Measurements from ENCODE around the gene PDZRN3.

PDZRN3 gene

DNA sequence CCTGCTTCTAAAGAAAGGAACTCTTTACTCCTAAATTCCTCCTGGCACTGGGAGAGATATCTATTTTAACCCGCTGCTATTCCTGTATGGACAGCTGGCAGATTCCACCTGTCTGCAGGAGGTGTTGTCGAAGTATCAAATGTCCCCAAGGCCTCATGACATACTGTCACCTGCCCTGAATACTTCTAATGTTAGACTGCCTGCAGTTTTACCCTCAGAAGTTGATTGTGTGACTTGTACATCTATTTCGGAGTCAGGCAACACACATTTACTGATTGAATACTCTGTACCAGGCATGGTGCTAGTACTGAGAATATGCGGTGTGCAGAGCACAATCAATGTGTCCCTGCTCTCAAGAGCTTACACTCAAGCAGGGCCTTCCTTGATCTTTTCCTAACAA is 38.6 kb downstream of the PDZRN3 start:
- H3K36me3 ChIP-seq, result peaks cover 9% of the 10 kb centered on the region
- TF ChIP-seq, protein P1, sequence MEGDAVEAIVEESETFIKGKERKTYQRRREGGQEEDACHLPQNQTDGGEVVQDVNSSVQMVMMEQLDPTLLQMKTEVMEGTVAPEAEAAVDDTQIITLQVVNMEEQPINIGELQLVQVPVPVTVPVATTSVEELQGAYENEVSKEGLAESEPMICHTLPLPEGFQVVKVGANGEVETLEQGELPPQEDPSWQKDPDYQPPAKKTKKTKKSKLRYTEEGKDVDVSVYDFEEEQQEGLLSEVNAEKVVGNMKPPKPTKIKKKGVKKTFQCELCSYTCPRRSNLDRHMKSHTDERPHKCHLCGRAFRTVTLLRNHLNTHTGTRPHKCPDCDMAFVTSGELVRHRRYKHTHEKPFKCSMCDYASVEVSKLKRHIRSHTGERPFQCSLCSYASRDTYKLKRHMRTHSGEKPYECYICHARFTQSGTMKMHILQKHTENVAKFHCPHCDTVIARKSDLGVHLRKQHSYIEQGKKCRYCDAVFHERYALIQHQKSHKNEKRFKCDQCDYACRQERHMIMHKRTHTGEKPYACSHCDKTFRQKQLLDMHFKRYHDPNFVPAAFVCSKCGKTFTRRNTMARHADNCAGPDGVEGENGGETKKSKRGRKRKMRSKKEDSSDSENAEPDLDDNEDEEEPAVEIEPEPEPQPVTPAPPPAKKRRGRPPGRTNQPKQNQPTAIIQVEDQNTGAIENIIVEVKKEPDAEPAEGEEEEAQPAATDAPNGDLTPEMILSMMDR (IDR thresholded peaks at IDR 0.05; ENCODE audit: low read depth, low read length), result no peak
- H3K27me3 ChIP-seq, result no peaks in the 10 kb centered on the region
- H3K4me3 ChIP-seq (ENCODE audit: low read depth, low read length), result no peak overlapping the region
- no peaks in the 10 kb centered on the region for H3K9me3 ChIP-seq
- no peak for DNase-seq
- H3K4me1 ChIP-seq, result no peaks in the 10 kb centered on the region

DNA sequence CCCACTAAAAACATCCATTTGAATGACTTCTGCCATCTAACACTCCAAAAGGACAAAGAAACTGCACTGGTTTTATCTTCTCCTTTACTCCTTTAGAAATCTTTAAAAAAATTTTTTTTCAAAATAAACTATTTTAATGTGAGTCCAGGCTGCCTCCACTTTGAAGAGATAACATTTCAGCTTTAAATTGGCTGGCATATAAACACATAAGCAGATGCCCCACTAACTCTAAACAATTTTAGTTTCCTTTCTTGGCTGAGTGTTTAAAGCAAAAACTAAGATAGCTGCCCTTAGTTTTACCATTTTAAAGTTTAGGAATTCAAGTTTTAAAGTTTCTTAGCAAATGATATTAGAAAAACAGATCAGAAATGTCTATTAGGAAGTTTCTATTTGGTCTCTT is 39.9 kb downstream of the PDZRN3 start:
- H3K4me3 ChIP-seq (ENCODE audit: low read depth, low read length), result no peak overlapping the region
- TF ChIP-seq, protein P1 (IDR thresholded peaks at IDR 0.05; ENCODE audit: low read depth, low read length), result no peak
- H3K36me3 ChIP-seq, result peaks cover 9% of the 10 kb centered on the region

DNA sequence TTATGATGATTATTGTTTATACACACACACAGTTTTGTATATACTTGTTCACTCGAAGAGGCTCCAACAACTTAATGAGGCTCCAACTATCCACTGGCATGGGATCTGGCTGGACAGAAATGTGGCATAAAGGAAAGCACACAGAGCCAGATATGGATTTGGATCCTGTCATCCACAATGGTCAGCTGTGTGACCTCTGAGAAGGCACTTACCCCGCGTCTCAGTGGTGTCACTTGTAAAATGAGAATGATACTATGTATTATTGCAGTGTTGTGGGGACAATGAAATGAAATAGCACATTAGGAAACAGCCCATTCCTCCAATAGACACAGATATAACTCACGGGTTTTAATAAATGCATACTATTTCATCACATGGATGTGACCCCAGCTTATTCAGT is 42.2 kb downstream of the PDZRN3 start:
- H3K27me3 ChIP-seq, result no peaks in the 10 kb centered on the region
- TF ChIP-seq, protein P1 (IDR thresholded peaks at IDR 0.05; ENCODE audit: low read depth, low read length), result no peak
- no peaks in the 10 kb centered on the region; the same call in 1 of the 2 replicates for H3K36me3 ChIP-seq
- H3K9me3 ChIP-seq, result no peaks in the 10 kb centered on the region
- DNase-seq, result no peak
- H3K4me3 ChIP-seq (ENCODE audit: low read depth, low read length), result no peak overlapping the region
- peaks cover 2% of the 10 kb centered on the region; the same call in 1 of the 2 replicates for H3K4me1 ChIP-seq

More for the DNA sequence above, 39.9 kb downstream of the PDZRN3 start:
- Histone ChIP-seq H3K27me3 (no peaks in the 10 kb centered on the region), H3K9me3 (no peaks in the 10 kb centered on the region), H3K4me1 (no peaks in the 10 kb centered on the region)
- DNase-seq, result no peak

DNA sequence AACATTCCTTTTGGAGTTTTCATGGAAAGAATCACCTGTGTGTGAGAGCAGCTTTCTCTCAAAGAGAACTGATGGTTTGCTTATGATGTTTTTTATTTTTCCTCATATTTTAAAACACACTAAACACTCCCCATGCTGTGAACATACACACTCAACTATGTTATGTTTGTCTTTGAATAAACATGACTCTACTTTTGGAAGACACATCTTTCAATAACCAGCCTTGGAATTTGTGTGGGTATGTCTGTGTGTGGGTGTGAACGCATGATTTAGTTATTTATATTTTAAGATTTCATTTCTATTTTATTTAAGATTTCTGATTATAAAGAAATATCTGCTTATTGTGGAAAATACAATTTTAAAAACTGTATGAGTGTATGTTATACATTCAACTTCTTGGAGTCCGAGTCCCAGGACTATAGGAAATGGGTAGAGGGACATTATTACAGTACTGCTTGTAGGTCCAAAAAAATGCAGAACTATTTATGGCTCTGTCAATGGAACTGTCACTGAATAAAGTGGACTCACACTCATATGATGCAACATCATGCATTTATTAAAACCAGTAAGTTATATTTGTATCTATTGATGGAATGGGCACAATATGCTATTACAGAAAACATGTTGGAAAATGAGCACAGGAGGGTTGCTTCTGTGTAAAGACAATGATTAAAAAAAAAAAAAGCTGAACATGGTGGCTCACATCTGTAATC is 43.5 kb downstream of the PDZRN3 start:
- H3K9me3 ChIP-seq, result no peaks in the 10 kb centered on the region
- peaks cover 7% of the 10 kb centered on the region for H3K4me1 ChIP-seq
- no peaks in the 10 kb centered on the region for H3K27me3 ChIP-seq
- DNase-seq, result no peak
- no peaks in the 10 kb centered on the region for H3K36me3 ChIP-seq
- no peak overlapping the region for H3K4me3 ChIP-seq (ENCODE audit: low read depth, low read length)
- TF ChIP-seq, protein P1 (IDR thresholded peaks at IDR 0.05; ENCODE audit: low read depth, low read length), result no peak

DNA sequence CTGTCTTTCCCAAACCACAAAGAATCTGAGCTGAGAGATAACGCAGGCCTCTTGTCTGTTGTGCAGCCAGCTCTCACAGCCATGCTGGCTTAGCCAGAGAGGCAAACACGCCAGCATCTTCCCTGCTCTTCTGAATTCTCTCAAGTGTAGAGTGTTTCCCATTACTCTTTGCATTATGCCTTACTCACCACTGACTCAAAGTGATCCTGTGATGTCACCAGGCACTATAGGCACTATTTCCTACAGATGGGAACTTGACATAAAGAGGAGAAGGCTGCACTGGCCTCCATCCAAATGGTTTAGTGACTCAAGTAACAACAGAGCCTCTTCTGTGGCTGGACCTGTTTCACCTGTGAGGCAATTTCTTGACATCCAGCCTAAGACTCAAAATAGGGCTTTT is 44.4 kb downstream of the PDZRN3 start:
- DNase-seq, result no peak
- Histone ChIP-seq H3K4me3 (ENCODE audit: low read depth, low read length) (no peak overlapping the region), H3K36me3 (no peaks in the 10 kb centered on the region), H3K27me3 (no peaks in the 10 kb centered on the region), H3K4me1 (peaks cover 7% of the 10 kb centered on the region), H3K9me3 (no peaks in the 10 kb centered on the region)
- TF ChIP-seq, protein P1 (IDR thresholded peaks at IDR 0.05; ENCODE audit: low read depth, low read length), result no peak

DNA sequence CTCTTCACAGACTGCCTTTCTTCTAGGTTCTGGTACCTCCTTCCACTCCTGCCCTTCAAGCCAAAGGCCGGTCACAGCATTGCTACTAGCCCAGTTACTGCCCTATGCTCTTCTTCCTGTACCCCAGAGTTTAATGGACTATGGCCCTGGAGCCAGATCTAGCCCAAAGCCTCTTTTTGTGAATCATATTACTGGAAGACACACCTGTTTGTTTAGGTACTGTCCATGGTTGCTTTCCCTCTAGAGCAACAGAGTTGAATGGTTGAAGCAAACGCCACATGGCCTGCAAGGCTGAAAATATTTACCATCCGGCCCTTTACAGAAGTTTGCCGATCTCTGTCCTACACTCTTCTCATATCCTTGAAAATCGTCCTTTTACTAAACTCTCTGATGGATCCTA is 47.0 kb downstream of the PDZRN3 start:
- Histone ChIP-seq H3K4me1 (peaks cover 9% of the 10 kb centered on the region), H3K9me3 (no peaks in the 10 kb centered on the region), H3K27me3 (no peaks in the 10 kb centered on the region), H3K4me3 (ENCODE audit: low read depth, low read length) (no peak overlapping the region), H3K36me3 (no peaks in the 10 kb centered on the region)
- TF ChIP-seq, protein P1 (IDR thresholded peaks at IDR 0.05; ENCODE audit: low read depth, low read length), result no peak
- no peak for DNase-seq

All from BE2C (cell line).